Stimulated activated CD4-positive, alpha-beta T cell treated with anti-CD3 and anti-CD28 coated beads, Interleukin-4, amount 100 ng/mL, for 4 hours (primary cell): ENCODE data around the gene HDAC10.
"Not testable (repeated sequence)": the region's sequence is repeated elsewhere in the genome, so short reads cannot be mapped to it uniquely, and the experiment has no call there.

Source experiments
- DNase-seq, 2 experiments: peaks; one replicate each; pipeline ENCODE4 v3.0.0-alpha.2; 2020

HDAC10 gene

GRCh38 chr22:50284479-50284878, 33.4 kb upstream of the HDAC10 start:
- no peak for DNase-seq

GRCh38 chr22:50283821-50284220, 32.8 kb upstream of the HDAC10 start:
- DNase-seq: no peak

GRCh38 chr22:50282361-50283155, 31.5 kb upstream of the HDAC10 start:
- DNase-seq: no peak

GRCh38 chr22:50281957-50282356, 30.9 kb upstream of the HDAC10 start:
- no peak for DNase-seq

GRCh38 chr22:50281384-50281760, 30.3 kb upstream of the HDAC10 start:
- DNase-seq: no peak

- DNase-seq: no peak
Observed at GRCh38 chr22:50280708-50281383, 29.8 kb upstream of the HDAC10 start.

- DNase-seq: no peak
Observed at GRCh38 chr22:50280022-50280707, 29.1 kb upstream of the HDAC10 start.

GRCh38 chr22:50278956-50279619, 28.0 kb upstream of the HDAC10 start:
- no peak for DNase-seq

GRCh38 chr22:50278461-50278860, 27.4 kb upstream of the HDAC10 start:
- no peak for DNase-seq

- DNase-seq: no peak
Observed at GRCh38 chr22:50277761-50278160, 26.7 kb upstream of the HDAC10 start.

GRCh38 chr22:50276143-50276542, 25.1 kb upstream of the HDAC10 start:
- DNase-seq: peak in 1 of 2 experiments; percentile 13

GRCh38 chr22:50275181-50276055, 24.4 kb upstream of the HDAC10 start:
- no peak for DNase-seq

GRCh38 chr22:50274771-50275170, 23.7 kb upstream of the HDAC10 start:
- no peak for DNase-seq

GRCh38 chr22:50274311-50274710, 23.2 kb upstream of the HDAC10 start:
- DNase-seq: peak; percentile 20 to 40

- not testable (repeated sequence) for DNase-seq
Observed at GRCh38 chr22:50273781-50274180, 22.7 kb upstream of the HDAC10 start.

GRCh38 chr22:50273352-50273751, 22.3 kb upstream of the HDAC10 start:
- DNase-seq: not testable (repeated sequence)

GRCh38 chr22:50272044-50272802, 21.2 kb upstream of the HDAC10 start:
- DNase-seq: no peak

- DNase-seq: peak; percentile 44 to 68
Observed at GRCh38 chr22:50271519-50271970, 20.5 kb upstream of the HDAC10 start.

GRCh38 chr22:50270666-50271394, 19.8 kb upstream of the HDAC10 start:
- DNase-seq: peak; percentile 40 to 65

GRCh38 chr22:50269970-50270665, 19.1 kb upstream of the HDAC10 start, which contains the start of gene MAPK11:
MAPK11 (minus strand) TSS chr22:50270380; CDS start chr22:50270292, 88 bp downstream.
- peak; percentile 77 to 78 for DNase-seq
